Fibroblast of lung (primary cell): ENCODE data around the gene INPPL1.

Source experiments
- EZH2 ChIP-seq: IDR thresholded peaks from 2 replicates; pipeline ENCODE4 v1.5.1; 2012; ENCODE audit warnings: low read length, control low read depth, mild to moderate bottlenecking; ENCODE audit errors: missing control alignments
- TF ChIP-seq, protein P1 (sequence below), 2 donors: IDR thresholded peaks in 1 of 2; conservative IDR thresholded peaks in 1 of 2; 1 replicate in 1 of 2; 2 replicates in 1 of 2; pipeline ENCODE4 v1.5.1; 2011 to 2012; ENCODE audit warnings: low read length in 2 of 2, control low read depth in 1 of 2, inconsistent platforms in 1 of 2, low read depth in 1 of 2, mild to moderate bottlenecking in 1 of 2

- TF ChIP-seq, protein P1, sequence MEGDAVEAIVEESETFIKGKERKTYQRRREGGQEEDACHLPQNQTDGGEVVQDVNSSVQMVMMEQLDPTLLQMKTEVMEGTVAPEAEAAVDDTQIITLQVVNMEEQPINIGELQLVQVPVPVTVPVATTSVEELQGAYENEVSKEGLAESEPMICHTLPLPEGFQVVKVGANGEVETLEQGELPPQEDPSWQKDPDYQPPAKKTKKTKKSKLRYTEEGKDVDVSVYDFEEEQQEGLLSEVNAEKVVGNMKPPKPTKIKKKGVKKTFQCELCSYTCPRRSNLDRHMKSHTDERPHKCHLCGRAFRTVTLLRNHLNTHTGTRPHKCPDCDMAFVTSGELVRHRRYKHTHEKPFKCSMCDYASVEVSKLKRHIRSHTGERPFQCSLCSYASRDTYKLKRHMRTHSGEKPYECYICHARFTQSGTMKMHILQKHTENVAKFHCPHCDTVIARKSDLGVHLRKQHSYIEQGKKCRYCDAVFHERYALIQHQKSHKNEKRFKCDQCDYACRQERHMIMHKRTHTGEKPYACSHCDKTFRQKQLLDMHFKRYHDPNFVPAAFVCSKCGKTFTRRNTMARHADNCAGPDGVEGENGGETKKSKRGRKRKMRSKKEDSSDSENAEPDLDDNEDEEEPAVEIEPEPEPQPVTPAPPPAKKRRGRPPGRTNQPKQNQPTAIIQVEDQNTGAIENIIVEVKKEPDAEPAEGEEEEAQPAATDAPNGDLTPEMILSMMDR (conservative IDR thresholded peaks at IDR 0.05 in 1 of 2, IDR thresholded peaks at IDR 0.05 in 1 of 2; ENCODE audit: low read depth in 1 of 2, low read length in 2 of 2), result no peak
- TF ChIP-seq EZH2, result no peak
Measured at GRCh38 chr11:72271980-72272379, 47.4 kb downstream of the INPPL1 start.
